NB4 (cell line): ENCODE measurements around the gene LSM2.
A peak's percentile ranks its signal among the peaks of the same experiment; 100 is the strongest.
"Not testable (repeated sequence)": the region's sequence is repeated elsewhere in the genome, so short reads cannot be mapped to it uniquely, and the experiment has no call there.

Experiments used
- DNase-seq: peaks from one replicate; pipeline ENCODE4 v3.0.0; 2010; ENCODE audit warnings: low read depth
- H3K4me3 ChIP-seq: one replicate; pipeline ENCODE4 v1.5.1; 2011; ENCODE audit warnings: mild to moderate bottlenecking, low read depth, low read length, moderate library complexity
- MYC ChIP-seq: IDR thresholded peaks from 2 replicates; pipeline ENCODE4 v1.6.1; 2011; ENCODE audit warnings: low read depth, low read length
- POLR2A ChIP-seq: IDR thresholded peaks from 2 replicates; pipeline ENCODE4 v1.6.1; 2011; ENCODE audit warnings: mild to moderate bottlenecking; ENCODE audit not compliant: insufficient read length; ENCODE audit errors: extremely low read depth
- TF ChIP-seq, protein P1 (sequence below): IDR thresholded peaks from 2 replicates; pipeline ENCODE4 v1.6.1; 2011; ENCODE audit warnings: low read depth, low read length
- TF ChIP-seq, protein P2 (sequence below): IDR thresholded peaks from one replicate; pipeline ENCODE4 v1.5.1; 2012; ENCODE audit warnings: low read depth, low read length

Gene LSM2

DNA sequence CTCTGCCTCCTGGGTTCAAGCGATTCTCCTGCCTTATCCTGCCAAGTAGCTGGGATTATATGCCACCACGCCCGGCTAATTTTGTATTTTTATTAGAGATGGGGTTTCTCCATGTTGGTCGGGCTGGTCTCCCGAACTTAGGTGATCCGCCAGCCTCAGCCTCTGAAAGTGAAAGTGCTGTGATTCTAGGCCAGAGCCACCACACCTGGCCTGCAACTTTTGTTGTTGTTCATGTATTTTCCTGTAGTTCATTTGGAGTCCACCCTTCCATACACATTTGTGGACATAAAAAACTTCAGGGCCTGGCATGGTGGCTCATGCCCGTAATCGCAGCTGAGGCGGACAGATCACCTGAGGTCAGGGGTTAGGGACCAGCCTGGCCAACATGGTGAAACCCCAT lies 35.3 kb upstream of the LSM2 start:
- TF ChIP-seq, protein P1, sequence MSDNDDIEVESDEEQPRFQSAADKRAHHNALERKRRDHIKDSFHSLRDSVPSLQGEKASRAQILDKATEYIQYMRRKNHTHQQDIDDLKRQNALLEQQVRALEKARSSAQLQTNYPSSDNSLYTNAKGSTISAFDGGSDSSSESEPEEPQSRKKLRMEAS = no peak
- TF ChIP-seq MYC (no peak), POLR2A (no peak)
- TF ChIP-seq, protein P2, sequence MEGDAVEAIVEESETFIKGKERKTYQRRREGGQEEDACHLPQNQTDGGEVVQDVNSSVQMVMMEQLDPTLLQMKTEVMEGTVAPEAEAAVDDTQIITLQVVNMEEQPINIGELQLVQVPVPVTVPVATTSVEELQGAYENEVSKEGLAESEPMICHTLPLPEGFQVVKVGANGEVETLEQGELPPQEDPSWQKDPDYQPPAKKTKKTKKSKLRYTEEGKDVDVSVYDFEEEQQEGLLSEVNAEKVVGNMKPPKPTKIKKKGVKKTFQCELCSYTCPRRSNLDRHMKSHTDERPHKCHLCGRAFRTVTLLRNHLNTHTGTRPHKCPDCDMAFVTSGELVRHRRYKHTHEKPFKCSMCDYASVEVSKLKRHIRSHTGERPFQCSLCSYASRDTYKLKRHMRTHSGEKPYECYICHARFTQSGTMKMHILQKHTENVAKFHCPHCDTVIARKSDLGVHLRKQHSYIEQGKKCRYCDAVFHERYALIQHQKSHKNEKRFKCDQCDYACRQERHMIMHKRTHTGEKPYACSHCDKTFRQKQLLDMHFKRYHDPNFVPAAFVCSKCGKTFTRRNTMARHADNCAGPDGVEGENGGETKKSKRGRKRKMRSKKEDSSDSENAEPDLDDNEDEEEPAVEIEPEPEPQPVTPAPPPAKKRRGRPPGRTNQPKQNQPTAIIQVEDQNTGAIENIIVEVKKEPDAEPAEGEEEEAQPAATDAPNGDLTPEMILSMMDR = no peak
- H3K4me3 ChIP-seq = no peak overlapping the region
- peak; percentile 41 for DNase-seq

DNA sequence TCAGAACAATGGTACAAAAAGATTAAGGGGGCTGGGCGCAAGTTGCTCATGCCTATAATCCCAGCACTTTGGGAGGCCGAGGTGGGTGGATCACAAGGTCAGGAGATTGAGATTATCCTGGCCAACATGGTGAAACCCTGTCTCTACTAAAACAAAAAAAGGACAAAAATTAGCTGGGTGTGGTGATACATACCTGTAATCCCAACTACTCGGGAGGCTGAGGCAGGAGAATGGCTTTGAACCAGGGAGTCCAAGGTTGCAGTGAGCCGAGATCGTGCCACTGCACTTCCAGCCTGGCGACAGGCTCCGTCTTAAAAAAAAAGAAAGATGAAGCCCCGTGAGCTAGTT lies 33.0 kb upstream of the LSM2 start:
- H3K4me3 ChIP-seq, DNase-seq: not testable (repeated sequence)

DNA sequence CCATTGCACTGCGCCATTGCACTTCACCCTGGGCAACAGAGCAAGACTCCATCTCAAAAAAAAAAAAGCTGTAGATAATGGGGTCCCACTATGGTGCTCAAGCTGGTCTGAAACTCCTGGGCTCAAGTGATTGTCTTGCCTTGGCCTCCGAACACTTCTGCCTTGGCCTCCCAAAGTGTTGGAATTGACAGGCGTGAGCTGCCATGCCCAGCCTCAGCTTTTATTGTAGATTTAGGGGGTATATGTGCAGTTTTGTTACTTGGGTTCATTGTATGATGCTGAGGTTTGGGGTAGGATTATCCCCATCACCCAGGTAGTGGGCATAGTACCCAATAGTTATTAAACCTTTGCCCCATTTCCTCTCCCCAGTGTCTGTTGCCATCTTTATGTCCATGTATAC lies 32.2 kb upstream of the LSM2 start:
- TF ChIP-seq, protein P2 = no peak
- TF ChIP-seq, protein P1 = no peak
- no peak for TF ChIP-seq POLR2A
- TF ChIP-seq MYC = no peak
- peak overlapping the region; percentile 98 for H3K4me3 ChIP-seq
- no peak for DNase-seq

DNA sequence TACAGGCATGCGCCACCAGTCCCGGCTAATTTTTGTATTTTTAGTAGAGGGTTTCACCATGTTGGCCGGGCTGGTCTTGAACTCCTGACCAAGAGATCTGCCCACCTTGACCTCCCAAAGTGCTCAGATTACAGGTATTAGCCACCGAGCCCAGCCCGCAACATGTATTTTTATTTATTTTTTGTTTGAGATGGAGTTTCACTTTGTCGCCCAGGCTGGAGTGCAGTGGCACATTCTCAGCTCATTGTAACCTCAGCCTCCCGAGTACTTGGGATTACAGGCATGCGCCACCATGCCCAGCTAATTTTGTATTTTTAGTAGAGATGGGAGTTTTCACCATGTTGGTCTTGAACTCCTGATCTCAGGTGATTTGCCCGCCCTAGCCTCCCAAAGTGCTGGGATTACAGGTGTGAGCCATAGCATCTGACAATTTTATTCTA lies 31.4 kb upstream of the LSM2 start:
- not testable (repeated sequence) for DNase-seq
- peak overlapping the region; percentile 98 for H3K4me3 ChIP-seq

DNA sequence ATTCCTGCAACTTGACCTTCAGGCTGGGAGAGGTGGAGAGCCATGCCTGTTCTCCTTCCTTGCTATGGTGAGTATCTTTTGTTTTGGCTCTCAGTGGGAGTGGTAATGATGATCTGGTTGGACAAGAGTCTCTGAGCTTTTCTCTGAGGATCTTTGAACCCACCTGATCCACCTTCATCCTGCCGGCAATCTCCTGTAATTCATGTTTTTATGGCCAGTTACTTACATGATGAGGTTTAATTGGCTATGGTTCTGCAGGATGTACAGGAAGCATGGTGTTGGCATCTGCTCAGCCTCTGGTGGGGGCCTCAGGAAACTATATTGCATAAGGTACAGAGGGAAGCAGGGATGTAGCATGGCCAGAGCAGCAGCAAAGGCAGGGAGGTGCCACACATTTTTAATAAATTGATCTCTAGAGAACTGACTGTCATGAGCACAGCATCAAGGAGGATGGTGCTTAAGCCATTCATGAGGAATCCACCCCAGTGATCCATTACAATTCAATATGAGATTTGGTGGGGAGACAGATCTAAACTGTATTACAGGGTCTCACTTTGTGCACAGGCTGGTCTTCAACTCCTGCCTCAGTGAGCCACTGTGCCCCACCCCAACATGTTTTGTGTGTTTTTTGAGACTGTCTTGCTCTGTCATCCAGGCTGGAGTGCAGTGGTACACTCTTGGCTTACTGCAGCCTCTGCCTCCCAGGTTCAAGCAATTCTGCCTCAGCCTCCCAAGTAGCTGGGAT lies 30.8 kb upstream of the LSM2 start:
- H3K4me3 ChIP-seq = peak overlapping the region; percentile 98
- TF ChIP-seq MYC (peak; percentile 30), POLR2A (no peak)
- DNase-seq = peak; percentile 62

DNA sequence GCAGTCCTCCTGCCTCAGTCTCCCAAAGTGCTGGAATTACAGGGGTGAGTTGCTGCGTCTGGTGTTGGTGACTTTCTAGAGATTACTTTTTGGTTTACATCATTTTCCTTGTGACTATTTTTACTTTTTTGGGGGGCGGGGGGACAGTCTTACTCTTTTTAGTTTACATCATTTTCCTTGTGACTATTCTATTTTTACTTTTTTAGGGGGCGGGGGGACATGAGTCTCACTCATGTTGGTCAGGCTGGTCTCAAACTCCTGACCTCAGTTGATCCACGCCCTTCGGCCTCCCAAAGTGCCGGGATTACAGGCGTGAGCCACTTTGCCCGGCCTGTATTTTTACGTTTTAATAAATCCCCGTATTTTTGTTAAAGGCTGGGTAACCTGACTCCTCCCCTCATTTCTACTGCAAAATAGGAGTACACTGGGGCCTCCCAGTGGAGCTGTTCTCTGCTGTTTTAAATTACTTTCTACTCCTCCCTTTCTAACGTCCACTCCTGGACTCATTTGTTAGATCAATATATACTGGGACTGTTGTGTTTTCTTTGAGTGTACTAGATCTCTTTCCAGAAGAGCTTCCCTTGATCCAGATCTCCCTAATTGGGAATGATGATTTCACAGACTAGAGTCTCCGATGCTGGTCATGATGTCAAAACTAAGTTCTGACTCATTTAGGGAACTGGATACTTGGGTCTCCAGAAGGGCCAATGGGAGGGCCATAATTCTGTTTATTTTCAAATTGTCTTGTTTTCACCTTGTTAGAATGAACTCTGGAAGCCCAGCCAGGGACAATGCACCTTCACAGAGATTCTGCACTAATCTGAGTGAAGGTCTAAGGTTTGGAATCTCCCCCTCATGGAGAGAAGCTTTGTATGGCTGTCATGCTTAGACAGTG lies 30.0 kb upstream of the LSM2 start:
- peak; percentile 50 for DNase-seq
- TF ChIP-seq, protein P1 = no peak
- TF ChIP-seq POLR2A (no peak), MYC (no peak)
- TF ChIP-seq, protein P2 = no peak
- peak overlapping the region; percentile 98 for H3K4me3 ChIP-seq

DNA sequence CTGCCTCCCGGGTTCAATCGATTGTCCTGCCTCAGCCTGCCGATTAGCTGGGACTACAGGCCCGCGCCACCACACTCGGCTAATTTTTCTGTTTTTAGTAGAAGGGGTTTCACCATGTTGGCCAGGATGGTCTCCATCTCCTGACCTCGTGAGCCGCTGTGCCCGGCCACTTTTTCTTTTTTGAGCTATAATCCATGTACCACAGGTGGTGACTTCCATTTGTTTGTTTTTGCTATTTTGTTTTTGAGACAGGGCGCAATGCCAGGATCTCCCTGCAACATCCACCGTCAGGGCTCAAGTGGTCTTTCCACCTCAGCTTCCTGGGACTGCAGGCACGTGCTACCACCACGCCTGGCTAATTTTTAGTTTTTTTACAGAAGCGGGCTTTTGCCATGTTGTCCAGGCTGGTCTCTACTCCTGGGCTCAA lies 29.3 kb upstream of the LSM2 start:
- H3K4me3 ChIP-seq = peak overlapping the region; percentile 98
- TF ChIP-seq, protein P1 = 0 out of 2 replicates have a peak, but pooled peaks have one; percentile 31
- TF ChIP-seq, protein P2 = no peak

More for the DNA sequence above, 29.3 kb upstream of the LSM2 start:
- DNase-seq = no peak
